Rectal smooth muscle tissue (tissue), 1 donor: Measurements from ENCODE around the gene SCLY.

Experiments used
- H3K27ac ChIP-seq: one replicate; pipeline ENCODE4 v1.7.0; 2013; ENCODE audit warnings: low read depth, low read length, inconsistent platforms
- H3K27me3 ChIP-seq: one replicate; pipeline ENCODE4 v1.7.0; 2013; ENCODE audit warnings: low read length; ENCODE audit not compliant: control insufficient read depth, insufficient read depth
- H3K36me3 ChIP-seq: one replicate; pipeline ENCODE4 v1.7.0; 2013; ENCODE audit warnings: low read length; ENCODE audit not compliant: control insufficient read depth, insufficient read depth
- H3K4me1 ChIP-seq: one replicate; pipeline ENCODE4 v1.7.0; 2013; ENCODE audit warnings: low read length; ENCODE audit not compliant: control insufficient read depth, insufficient read depth
- H3K4me3 ChIP-seq: one replicate; pipeline ENCODE4 v1.7.0; 2013; ENCODE audit warnings: low read length
- H3K9ac ChIP-seq: one replicate; pipeline ENCODE4 v1.7.0; 2013; ENCODE audit warnings: low read length

SCLY gene

GRCh38 chr2:238060542-238061314 lies at the start of gene SCLY:
TSS of gene SCLY (plus strand) at chr2:238061001. CDS start at chr2:238061055, 54 bp downstream.
- H3K4me3 ChIP-seq = peak within 1 kb of the TSS; percentile 94
- peak within 1 kb of the TSS; percentile 94 for H3K27ac ChIP-seq
- H3K27me3 ChIP-seq = no peaks in the 10 kb centered on the region

GRCh38 chr2:238013806-238014205 lies 47.0 kb upstream of the SCLY start:
- no peaks in the 10 kb centered on the region for H3K4me1 ChIP-seq
- no peaks in the 10 kb centered on the region for H3K27me3 ChIP-seq
- H3K9ac ChIP-seq = no peak overlapping the region
- H3K4me3 ChIP-seq = no peak overlapping the region
- no peak overlapping the region for H3K27ac ChIP-seq
- H3K36me3 ChIP-seq = no peaks in the 10 kb centered on the region

More at GRCh38 chr2:238060542-238061314, at the start of gene SCLY:
- Histone ChIP-seq H3K36me3 (no peaks in the 10 kb centered on the region), H3K4me1 (peaks cover 5% of the 10 kb centered on the region), H3K9ac (peak within 1 kb of the TSS; percentile 84)

- Histone ChIP-seq H3K4me3 (no peak overlapping the region), H3K9ac (no peak overlapping the region), H3K36me3 (no peaks in the 10 kb centered on the region), H3K4me1 (no peaks in the 10 kb centered on the region), H3K27ac (no peak overlapping the region), H3K27me3 (no peaks in the 10 kb centered on the region)
Observed at GRCh38 chr2:238015705-238016104, 45.1 kb upstream of the SCLY start.

GRCh38 chr2:238016526-238016925 lies 44.3 kb upstream of the SCLY start:
- no peak overlapping the region for H3K4me3 ChIP-seq
- H3K9ac ChIP-seq = no peak overlapping the region
- H3K27me3 ChIP-seq = no peaks in the 10 kb centered on the region
- no peaks in the 10 kb centered on the region for H3K36me3 ChIP-seq
- H3K4me1 ChIP-seq = no peaks in the 10 kb centered on the region
- no peak overlapping the region for H3K27ac ChIP-seq

- H3K9ac ChIP-seq = no peak overlapping the region
- no peak overlapping the region for H3K4me3 ChIP-seq
- no peaks in the 10 kb centered on the region for H3K27me3 ChIP-seq
- H3K4me1 ChIP-seq = no peaks in the 10 kb centered on the region
- no peak overlapping the region for H3K27ac ChIP-seq
- no peaks in the 10 kb centered on the region for H3K36me3 ChIP-seq
Observed at GRCh38 chr2:238019962-238020361, 40.8 kb upstream of the SCLY start.

GRCh38 chr2:238020816-238021215 lies 40.0 kb upstream of the SCLY start:
- H3K36me3 ChIP-seq = no peaks in the 10 kb centered on the region
- no peak overlapping the region for H3K27ac ChIP-seq
- no peak overlapping the region for H3K9ac ChIP-seq
- no peak overlapping the region for H3K4me3 ChIP-seq
- no peaks in the 10 kb centered on the region for H3K4me1 ChIP-seq
- no peaks in the 10 kb centered on the region for H3K27me3 ChIP-seq

GRCh38 chr2:238021327-238021726 lies 39.5 kb upstream of the SCLY start:
- H3K27me3 ChIP-seq = no peaks in the 10 kb centered on the region
- no peaks in the 10 kb centered on the region for H3K36me3 ChIP-seq
- no peak overlapping the region for H3K9ac ChIP-seq
- no peak overlapping the region for H3K27ac ChIP-seq
- no peak overlapping the region for H3K4me3 ChIP-seq
- H3K4me1 ChIP-seq = no peaks in the 10 kb centered on the region

GRCh38 chr2:238022594-238023157 lies 38.1 kb upstream of the SCLY start:
- Histone ChIP-seq H3K4me3 (no peak overlapping the region), H3K36me3 (no peaks in the 10 kb centered on the region), H3K9ac (no peak overlapping the region), H3K4me1 (no peaks in the 10 kb centered on the region), H3K27me3 (no peaks in the 10 kb centered on the region), H3K27ac (no peak overlapping the region)

GRCh38 chr2:238023608-238024007 lies 37.2 kb upstream of the SCLY start:
- Histone ChIP-seq H3K4me1 (no peaks in the 10 kb centered on the region), H3K27ac (no peak overlapping the region), H3K9ac (no peak overlapping the region), H3K27me3 (no peaks in the 10 kb centered on the region), H3K36me3 (no peaks in the 10 kb centered on the region), H3K4me3 (no peak overlapping the region)

- H3K4me1 ChIP-seq = no peaks in the 10 kb centered on the region
- no peaks in the 10 kb centered on the region for H3K27me3 ChIP-seq
- H3K9ac ChIP-seq = no peak overlapping the region
- no peak overlapping the region for H3K4me3 ChIP-seq
- no peak overlapping the region for H3K27ac ChIP-seq
- no peaks in the 10 kb centered on the region for H3K36me3 ChIP-seq
Observed at GRCh38 chr2:238024986-238025385, 35.8 kb upstream of the SCLY start.

- no peak overlapping the region for H3K4me3 ChIP-seq
- H3K9ac ChIP-seq = no peak overlapping the region
- H3K27ac ChIP-seq = no peak overlapping the region
- H3K4me1 ChIP-seq = no peaks in the 10 kb centered on the region
- no peaks in the 10 kb centered on the region for H3K27me3 ChIP-seq
- no peaks in the 10 kb centered on the region for H3K36me3 ChIP-seq
Observed at GRCh38 chr2:238025741-238026360, 35.0 kb upstream of the SCLY start.

- H3K27ac ChIP-seq = no peak overlapping the region
- H3K27me3 ChIP-seq = no peaks in the 10 kb centered on the region
- H3K4me3 ChIP-seq = no peak overlapping the region
- no peaks in the 10 kb centered on the region for H3K4me1 ChIP-seq
- no peaks in the 10 kb centered on the region for H3K36me3 ChIP-seq
- H3K9ac ChIP-seq = no peak overlapping the region
Observed at GRCh38 chr2:238027058-238027457, 33.7 kb upstream of the SCLY start.
